GM18907 (cell line): ENCODE data around the gene CEACAM5.

Experiments used
- ATAC-seq: cut with Tn5 transposase; IDR thresholded peaks from one replicate; pipeline ENCODE4 v1.9.1; 2021; ENCODE audit warnings: mild to moderate bottlenecking, moderate library complexity; ENCODE audit not compliant: unreplicated experiment

The CEACAM5 gene

DNA sequence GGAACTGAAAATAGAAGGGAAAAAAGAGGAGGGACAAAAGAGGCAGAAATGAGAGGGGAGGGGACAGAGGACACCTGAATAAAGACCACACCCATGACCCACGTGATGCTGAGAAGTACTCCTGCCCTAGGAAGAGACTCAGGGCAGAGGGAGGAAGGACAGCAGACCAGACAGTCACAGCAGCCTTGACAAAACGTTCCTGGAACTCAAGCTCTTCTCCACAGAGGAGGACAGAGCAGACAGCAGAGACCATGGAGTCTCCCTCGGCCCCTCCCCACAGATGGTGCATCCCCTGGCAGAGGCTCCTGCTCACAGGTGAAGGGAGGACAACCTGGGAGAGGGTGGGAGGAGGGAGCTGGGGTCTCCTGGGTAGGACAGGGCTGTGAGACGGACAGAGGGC, at the start of gene CEACAM5:
Gene CEACAM5, plus strand, starts transcription at position 146 of the 400 bp plus-strand sequence. Its CDS starts 106 bp downstream, at position 252.
- ATAC-seq = no peak

DNA sequence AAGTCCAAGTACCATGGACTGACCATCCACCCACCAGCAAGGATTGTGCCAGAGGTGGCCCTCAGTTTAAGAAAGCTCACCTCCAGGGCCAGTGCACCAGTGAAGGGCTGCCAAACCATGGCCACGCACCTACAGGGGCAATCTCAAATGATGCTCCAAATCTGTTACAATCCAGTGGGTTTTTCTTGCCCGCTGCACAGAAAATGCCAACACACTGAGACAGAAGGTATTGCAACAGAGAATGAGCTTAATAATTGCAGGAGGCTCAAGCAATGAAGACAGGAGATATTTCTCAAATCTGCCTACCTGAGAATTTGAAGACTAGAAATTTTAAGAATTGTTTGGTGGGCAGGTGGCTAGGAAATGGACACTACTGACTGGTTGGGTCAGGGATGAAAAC, 42.4 kb upstream of the CEACAM5 start:
- no peak for ATAC-seq

DNA sequence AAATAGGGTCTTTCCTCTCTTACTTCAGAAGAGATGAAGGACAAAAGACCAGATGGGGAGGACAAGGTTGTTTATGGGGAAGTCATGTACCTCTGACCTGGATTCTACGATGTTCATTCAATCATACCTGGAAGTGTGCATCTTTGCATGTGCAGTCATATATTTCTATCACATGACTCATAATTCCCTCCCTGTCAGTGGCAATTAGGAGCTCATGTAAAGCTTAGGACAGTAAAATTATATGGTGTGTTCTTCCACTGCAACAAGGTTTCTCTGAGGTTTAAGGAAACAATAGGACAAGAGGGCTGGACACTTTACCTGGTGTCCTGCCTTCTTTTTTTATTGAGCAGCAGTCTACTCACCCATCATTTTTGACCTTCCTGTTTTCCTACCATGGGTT, 40.1 kb upstream of the CEACAM5 start:
- no peak for ATAC-seq

DNA sequence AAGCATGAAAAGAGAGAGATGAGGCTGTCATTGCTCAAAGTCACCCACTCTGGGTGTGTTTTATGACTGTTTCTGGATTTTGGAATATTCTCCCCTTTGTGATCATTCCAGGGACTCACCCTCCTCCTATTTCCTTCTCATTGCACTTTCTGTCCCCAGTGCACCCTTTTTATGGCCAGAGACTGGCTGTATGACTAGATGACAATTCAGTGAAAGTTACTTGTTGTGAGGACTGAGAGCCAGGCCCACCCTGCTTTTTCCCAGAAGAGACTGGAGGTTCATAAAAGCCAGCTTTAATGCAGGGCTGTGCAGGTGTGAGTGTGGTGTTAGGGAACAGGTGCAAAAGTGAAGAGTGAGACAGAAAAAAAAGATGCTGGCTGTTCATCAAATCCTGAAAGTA, 37.7 kb upstream of the CEACAM5 start:
- ATAC-seq = no peak

DNA sequence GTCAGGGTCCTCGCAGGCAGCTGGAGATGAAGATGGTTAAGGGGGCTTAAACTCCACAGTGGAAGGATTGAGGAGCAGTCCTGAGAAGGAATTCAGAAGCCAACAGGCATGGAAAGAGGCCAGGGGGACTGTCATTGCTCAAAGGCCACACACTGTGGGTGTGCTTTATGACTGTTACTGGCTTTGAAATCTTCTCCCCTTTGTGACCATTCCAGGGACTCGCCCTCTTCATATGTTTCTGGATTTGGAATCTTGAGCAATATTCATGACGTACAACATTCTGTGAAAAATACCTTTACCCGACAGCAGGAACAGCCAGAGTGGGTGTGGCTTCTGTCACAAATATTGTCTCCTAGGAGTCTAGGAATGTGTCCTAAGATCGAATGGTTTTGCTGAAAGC, 36.9 kb upstream of the CEACAM5 start:
- no peak for ATAC-seq

- ATAC-seq = no peak
These were observed 26.0 kb upstream of the CEACAM5 start for GRCh38 chr19:41682437-41682836.

DNA sequence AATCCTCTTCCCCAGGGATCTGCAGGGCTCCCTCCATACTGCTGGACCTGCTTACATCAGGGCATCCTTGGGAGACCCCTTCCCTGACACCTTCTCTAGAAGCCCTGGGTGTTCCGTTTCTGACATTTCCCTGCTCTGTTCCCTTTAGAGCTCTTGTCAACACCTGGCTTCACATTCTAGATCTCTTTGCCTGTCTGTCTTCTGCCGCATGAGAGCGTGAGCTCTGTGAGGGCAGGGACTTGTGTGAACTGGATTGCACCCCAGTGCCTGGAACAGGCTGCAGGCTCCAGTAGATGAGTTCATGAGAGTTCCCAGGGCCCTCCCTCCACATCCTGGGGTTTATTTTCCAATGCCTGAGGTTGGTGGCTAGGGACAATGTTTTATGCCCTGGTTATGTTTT, 21.0 kb upstream of the CEACAM5 start:
- no peak for ATAC-seq

DNA sequence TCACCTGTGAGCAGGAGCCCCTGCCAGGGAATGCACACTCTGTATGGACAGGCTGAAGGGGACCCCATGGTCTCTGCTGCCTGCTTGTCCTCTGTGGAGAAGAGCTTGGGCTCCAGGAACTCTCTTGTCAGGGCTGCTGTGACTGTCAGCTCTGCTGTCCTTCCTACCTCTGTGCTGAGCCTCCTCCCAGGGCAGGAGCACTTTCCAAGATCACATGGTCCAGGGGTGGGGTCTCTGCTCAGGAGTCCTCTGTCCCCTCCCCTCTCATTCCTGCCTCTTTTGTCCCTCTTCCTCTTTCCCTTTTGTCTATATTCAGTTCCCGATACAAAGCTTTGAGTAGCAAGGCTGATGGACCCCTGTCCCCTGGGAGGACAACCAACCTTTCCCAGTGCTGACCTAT, 20.3 kb upstream of the CEACAM5 start, which contains the start of gene CEACAM7:
Gene CEACAM7, minus strand, starts transcription at position 173 of the 400 bp plus-strand sequence. Its CDS starts 105 bp downstream, at position 68.
- no peak for ATAC-seq

DNA sequence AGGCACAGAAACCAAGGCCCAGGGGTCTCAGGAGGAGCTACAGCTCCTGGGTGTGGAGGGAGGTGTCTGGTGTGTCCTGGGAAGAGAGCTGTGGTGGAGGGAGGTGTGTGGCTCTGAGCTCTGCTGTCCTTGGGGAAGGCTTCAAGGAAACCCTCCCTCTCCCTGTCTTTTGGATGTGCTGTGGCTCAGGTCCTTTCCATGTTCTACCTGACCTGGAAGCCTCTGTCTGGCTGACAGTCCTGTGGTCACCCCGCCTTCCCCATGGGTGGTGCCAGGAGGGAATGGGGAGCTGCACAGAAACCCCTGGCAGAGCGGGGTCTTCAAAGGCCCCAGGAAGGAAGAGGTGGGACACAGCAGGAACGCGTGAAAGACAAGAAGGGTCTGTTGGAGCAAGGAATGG, 19.7 kb upstream of the CEACAM5 start:
- no peak for ATAC-seq

DNA sequence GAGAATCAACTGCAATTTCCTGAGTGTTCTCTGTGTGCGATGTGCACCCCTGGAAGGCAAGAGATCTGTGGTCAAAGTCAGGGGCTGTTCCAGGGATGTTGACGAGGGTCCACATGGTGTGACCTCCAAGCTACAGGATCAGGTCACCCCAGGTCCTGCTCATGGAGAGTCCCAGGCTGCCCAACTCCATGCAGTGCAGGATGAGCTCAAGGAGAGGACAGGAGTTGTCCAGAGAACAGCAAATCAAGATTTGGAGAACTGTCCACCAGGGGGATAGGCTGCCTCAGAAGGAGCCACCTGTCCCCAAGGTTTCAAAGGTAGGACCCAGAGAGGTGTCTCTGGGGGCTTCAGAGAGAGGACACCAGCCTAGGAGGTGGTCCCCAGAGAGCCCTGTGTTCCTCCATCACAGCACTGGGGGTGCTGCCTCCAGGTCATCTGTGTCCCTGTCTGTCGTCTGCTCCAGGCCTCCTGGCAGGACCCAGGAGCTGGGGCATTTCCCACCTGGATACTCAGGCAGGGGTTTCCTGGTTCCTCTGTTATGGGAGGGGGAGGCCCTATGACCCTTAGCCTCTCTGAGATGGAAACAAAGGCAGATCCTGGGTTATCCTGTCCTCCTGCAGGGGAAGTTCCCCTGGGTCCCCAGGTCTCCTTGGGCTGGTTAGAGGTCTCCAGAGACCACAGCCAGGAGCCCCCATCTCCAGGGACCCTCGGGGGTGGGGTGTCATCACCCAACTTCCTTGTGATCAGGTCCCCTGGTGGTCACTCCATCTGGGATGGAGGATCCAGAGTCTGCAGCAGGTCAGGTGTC, 18.2 kb upstream of the CEACAM5 start:
- no peak for ATAC-seq

DNA sequence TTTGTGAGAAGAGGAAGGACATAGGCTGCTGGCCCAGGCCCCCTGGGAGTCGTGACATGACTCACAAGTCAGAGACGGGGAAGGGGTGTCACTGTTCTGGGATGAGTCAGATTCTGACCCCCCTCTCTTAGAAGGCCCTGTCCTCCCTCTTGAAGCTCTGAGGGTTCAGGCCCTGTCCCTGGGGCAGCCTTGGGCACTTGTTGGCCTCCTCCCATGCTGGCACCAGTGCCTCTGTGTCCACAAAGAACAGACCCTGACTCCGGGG, 17.7 kb upstream of the CEACAM5 start:
- no peak for ATAC-seq

- ATAC-seq = no peak
These were observed 17.0 kb upstream of the CEACAM5 start for GRCh38 chr19:41691268-41691970.

DNA sequence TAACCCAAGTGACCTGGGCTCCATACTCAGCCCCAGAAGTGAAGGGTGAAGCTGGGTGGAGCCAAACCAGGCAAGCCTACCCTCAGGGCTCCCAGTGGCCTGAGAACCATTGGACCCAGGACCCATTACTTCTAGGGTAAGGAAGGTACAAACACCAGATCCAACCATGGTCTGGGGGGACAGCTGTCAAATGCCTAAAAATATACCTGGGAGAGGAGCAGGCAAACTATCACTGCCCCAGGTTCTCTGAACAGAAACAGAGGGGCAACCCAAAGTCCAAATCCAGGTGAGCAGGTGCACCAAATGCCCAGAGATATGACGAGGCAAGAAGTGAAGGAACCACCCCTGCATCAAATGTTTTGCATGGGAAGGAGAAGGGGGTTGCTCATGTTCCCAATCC, 14.2 kb upstream of the CEACAM5 start:
- no peak for ATAC-seq

DNA sequence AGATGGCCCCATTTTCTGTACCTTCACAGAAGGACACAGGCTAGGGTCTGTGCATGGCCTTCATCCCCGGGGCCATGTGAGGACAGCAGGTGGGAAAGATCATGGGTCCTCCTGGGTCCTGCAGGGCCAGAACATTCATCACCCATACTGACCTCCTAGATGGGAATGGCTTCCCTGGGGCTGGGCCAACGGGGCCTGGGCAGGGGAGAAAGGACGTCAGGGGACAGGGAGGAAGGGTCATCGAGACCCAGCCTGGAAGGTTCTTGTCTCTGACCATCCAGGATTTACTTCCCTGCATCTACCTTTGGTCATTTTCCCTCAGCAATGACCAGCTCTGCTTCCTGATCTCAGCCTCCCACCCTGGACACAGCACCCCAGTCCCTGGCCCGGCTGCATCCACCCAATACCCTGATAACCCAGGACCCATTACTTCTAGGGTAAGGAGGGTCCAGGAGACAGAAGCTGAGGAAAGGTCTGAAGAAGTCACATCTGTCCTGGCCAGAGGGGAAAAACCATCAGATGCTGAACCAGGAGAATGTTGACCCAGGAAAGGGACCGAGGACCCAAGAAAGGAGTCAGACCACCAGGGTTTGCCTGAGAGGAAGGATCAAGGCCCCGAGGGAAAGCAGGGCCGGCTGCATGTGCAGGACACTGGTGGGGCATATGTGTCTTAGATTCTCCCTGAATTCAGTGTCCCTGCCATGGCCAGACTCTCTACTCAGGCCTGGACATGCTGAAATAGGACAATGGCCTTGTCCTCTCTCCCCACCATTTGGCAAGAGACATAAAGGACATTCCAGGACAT, 13.4 kb upstream of the CEACAM5 start:
- no peak for ATAC-seq

GRCh38 chr19:41695745-41696144, 12.7 kb upstream of the CEACAM5 start:
- ATAC-seq = no peak

DNA sequence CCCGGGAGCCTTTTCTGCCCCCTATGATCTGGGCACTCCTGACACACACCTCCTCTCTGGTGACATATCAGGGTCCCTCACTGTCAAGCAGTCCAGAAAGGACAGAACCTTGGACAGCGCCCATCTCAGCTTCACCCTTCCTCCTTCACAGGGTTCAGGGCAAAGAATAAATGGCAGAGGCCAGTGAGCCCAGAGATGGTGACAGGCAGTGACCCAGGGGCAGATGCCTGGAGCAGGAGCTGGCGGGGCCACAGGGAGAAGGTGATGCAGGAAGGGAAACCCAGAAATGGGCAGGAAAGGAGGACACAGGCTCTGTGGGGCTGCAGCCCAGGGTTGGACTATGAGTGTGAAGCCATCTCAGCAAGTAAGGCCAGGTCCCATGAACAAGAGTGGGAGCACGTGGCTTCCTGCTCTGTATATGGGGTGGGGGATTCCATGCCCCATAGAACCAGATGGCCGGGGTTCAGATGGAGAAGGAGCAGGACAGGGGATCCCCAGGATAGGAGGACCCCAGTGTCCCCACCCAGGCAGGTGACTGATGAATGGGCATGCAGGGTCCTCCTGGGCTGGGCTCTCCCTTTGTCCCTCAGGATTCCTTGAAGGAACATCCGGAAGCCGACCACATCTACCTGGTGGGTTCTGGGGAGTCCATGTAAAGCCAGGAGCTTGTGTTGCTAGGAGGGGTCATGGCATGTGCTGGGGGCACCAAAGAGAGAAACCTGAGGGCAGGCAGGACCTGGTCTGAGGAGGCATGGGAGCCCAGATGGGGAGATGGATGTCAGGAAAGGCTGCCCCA, 11.8 kb upstream of the CEACAM5 start:
- ATAC-seq = no peak

- no peak for ATAC-seq
These were observed 11.1 kb upstream of the CEACAM5 start for GRCh38 chr19:41697198-41697855.

DNA sequence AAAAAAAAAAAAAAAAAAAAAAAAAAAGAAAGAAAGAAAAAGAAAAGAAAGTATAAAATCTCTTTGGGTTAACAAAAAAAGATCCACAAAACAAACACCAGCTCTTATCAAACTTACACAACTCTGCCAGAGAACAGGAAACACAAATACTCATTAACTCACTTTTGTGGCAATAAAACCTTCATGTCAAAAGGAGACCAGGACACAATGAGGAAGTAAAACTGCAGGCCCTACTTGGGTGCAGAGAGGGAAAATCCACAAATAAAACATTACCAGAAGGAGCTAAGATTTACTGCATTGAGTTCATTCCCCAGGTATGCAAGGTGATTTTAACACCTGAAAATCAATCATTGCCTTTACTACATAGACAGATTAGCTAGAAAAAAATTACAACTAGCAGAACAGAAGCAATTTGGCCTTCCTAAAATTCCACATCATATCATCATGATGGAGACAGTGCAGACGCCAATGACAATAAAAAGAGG, 9.6 kb upstream of the CEACAM5 start:
- no peak for ATAC-seq

- no peak for ATAC-seq
These were observed 9.0 kb upstream of the CEACAM5 start for GRCh38 chr19:41699231-41699967.

- ATAC-seq = no peak
These were observed 8.5 kb upstream of the CEACAM5 start for GRCh38 chr19:41699968-41700323.
